Limb (tissue), 2 donors: ENCODE data around the gene FEZF2.

Source experiments
- DNase-seq, 2 donors: peaks; one replicate each; pipeline ENCODE4 v3.0.0-alpha.2; 2016; ENCODE audit errors: extremely low spot score in 2 of 2

FEZF2 gene

DNA sequence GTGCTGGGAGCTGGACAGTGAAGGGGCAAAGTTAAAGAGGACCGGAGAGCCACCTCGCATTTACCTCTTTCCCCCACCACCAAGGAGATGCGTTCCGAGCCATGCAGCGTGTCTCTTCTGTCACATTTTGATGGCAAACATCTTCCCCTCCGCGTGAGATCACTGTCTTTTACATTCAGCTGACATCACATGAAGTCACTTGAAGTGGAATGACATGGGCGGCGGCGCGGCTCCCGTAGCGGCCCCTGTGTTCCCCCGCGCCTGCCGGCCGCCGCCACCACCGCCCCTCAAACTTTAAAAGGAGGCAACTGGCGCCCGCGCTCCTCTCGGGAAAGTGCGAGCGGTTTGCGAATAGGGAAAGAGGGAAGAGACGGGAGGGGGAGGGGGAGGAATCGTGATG lies at the start of gene FEZF2:
Gene FEZF2, minus strand, starts transcription at position 336 of the 400 bp plus-strand sequence. CDS start 682 bp downstream, outside the sequence.
- no peak for DNase-seq

DNA sequence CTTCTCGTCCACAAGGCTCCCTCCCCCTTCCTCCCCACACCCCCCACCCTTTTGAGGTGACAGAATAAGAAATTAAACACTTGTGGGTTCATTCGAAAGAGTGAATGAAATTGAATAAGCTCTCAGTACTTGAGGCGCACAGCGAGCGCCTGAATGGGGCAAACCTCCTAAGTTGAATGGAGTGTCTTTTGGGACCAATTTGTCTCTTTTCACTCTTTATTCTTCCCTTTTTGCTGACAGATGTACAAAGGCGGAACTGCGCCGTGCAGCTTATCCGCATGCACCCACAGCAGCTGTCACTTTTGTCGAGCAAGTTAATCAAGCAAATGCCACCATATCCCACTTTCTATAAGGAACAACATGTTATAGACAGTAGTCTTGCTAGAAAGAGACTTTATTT lies 47.9 kb upstream of the FEZF2 start:
- no peak for DNase-seq

DNA sequence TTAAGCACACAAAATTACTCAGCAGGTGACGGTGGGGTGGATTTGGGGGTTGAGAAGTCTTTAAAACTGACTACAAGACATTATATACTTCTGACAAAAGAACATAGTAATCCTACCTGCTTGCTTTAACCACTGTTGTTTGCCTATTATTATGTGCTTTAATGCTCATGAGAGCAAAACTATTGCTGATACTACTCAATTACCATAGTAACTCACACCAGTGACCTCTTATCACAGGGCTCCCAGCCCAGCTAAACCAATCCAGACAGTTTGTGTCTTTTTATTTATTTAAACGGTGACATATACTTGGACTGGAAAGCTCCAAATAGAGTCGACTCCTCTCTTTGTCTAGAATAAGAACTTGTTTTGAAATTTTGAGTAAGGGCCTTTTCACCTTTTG lies 42.8 kb upstream of the FEZF2 start:
- DNase-seq: no peak

DNA sequence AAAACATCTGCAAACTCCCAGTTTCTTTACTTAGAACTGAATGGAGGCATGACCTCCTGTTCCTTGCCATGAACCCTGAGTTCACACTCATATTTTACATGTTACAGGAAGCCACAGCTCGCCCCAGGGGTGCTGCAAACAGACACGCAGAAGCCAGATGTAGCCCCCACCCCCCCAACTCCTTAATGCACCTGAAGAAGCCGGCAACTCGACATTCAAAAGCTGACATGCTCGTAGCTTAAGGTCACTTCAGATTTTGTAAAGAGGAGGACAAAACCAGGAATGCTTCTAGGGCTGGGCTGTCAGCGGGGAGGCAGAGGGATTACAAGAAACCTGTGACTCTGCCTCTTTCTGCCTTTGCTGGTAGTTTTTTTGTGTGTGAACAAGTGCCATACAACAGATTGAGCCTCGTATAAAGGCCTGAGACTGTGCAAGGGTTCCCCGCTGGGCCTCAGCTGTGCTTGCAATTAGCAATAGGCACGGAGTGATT lies 42.0 kb upstream of the FEZF2 start:
- peak in 1 of 2 donors; percentile 46 for DNase-seq

DNA sequence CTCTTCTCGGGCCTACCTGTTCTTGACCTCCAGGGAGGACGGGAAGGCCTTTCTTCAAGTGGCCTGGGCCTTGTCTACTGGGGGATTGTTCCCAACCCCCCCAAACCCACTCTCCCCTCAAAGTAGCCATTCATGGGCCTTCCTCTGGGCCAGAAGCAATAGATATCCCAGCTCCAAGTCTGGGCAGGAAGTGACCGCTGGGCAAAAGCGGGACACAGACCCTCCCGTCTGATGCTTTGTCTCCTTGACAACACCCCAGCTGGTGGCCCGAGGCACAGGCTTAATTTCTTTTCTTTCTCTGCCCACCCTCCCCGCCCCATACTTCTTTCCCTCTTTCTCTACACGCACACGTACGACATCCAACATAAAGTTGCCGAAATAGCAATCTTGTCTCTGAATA lies 41.4 kb upstream of the FEZF2 start:
- DNase-seq: peak in 1 of 2 donors; percentile 34

DNA sequence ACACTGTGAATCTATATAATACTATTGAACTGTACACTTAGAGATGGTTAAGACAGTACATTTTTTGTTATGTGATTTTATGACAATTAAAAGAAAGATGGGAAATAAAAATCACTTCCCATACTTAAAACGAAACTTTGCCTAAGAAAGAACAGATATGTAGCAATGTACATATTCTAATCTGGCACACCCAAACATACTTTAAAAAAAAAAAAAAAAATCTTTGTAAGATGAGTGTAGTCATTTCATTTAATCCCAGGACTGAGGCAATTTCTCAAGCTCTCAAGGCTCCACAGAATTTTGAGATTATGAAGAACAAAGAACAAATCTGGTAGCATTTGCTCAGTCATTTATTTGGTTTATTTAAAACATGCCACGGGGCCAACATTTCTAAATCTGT lies 40.3 kb upstream of the FEZF2 start:
- no peak for DNase-seq

DNA sequence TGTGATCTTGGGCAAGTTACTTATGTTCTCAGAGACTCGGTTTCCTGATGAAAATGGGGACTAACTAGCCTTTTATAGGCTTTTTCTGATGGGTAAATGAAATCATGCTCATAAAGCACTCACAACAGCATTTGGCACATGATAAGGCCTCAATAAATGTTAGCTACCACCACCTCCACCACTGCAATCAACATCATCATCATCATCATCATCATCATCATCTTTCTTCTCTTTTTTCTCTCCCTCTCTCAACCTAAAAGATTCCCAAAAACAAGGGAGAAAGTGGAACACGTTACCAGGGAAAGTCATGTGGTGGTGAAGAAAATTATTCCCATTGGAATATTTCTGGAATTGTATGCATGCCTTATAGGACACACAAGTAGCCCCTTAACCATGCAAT lies 33.6 kb upstream of the FEZF2 start:
- no peak for DNase-seq

DNA sequence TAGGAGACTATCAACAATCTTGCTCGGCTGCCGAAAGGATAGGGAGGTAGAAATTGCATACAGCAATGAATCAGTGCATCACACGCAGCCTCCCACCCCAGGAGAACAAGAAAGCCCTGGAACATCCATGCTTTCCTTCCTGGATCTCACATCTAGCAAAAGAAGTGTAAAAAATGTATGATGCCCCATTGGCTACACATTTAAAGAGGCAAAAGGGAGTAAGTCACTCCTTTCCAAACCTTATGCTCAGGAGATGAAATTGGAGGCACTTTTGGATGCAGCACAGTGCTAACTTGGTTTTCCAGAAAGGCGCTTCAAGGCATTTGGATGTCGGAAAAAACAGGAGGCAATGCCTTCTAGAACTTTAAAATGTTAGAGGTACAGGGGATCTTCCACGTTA lies 32.2 kb upstream of the FEZF2 start:
- no peak for DNase-seq

DNA sequence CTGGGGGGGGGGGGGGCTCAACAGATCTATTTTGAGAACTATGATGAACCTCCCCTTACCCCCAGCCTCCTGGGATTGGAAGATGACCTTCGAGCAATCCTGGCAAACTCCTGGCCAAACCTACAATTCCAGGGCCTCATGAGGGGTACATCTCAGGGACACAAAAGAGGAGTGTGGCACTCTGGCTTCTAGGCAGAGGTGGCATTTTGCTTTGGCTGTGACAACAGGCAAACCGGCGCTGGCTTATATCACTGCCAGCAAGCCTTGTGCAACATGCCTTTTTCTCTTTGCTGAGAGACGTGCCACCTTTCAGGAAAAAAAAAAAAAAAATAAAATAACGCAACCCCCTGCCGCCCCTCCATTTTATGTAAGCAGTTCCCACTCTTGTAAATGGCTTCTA lies 31.8 kb upstream of the FEZF2 start:
- DNase-seq: no peak

DNA sequence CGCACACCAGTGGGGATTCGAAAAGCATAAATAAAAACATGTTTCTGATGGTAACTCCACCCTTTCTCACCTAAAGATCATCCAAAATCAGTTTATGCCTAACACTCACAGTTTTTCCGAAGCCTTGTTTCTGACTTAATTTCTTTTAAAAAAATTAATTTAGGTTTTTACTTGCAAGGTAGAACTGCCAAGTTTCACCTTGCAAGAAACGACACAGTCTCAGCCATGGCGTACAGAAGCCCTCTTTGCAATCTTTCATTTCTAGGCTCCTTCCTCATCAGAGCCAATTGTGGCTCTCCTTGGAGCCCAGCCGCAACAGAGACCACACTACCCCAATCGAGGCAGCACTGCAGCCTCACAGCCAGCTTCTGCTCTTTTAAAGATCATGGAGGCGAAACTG lies 31.0 kb upstream of the FEZF2 start:
- DNase-seq: no peak

DNA sequence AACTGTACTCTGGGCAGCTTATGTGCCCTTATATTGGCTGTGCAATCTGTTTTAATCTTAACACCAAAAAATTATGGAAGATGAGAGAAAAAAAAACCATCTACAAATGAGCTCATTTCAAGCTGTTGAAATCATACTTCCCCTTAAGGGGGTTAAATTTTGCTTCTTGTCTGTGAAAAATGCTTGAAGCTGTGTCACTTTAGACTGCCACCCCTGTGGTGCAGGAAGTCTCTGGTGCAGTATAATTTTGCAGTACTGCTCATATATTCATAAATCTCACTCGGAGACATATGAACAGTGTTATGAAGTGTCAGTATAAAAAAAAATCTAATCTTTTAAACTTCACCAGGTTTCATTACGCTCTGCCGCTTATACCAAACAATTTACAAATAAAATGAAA lies 30.4 kb upstream of the FEZF2 start:
- no peak for DNase-seq

DNA sequence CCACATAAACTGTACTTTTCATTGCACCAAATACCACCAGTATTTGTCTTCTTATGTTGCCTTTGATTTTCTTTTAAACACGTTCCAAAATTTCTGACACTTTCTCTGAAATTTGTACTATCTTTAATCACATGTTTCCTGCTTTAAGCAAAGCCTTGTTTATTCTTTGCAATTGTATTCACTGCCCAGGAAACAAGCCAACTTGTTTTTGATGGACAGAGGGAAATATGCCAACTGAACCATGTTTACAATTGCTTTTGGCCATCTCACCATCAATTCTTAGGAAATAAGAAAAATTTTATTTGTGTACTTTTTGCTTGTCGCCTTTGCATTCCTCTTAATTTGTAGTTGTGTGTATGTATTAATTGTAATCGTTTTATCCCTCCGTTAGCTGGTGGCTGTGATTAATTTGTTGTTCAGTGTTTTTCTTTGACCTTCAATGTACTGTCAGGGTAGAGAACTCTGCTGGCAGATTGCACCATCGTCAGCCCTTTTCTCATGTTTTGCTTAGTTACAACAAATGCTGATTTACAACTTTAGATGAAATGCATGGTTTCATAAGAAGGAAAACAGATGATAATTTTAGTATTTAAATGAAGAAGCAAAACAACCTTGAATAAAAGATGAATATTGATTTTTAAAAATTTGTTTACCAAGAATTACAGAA lies 19.4 kb upstream of the FEZF2 start:
- DNase-seq: no peak

DNA sequence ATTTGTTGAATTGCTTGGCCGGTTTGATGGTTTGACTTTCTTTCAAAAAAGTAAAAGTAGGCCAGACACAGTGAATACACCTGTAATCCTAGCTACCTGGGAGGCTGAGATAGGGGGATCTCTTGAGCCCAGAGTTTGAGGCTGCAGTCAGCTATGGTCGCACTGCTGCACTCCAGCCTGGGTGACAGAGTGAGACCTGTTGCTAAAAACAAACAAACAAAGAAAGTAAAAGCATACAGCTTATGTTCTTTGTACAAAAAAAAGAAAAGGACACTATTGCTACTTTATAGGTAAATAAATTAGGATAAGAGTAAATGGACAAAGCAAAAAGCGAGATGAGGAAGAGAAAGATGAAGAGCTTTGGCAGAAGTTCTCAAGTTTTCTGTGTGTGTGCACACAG lies 13.9 kb upstream of the FEZF2 start:
- DNase-seq: no peak

DNA sequence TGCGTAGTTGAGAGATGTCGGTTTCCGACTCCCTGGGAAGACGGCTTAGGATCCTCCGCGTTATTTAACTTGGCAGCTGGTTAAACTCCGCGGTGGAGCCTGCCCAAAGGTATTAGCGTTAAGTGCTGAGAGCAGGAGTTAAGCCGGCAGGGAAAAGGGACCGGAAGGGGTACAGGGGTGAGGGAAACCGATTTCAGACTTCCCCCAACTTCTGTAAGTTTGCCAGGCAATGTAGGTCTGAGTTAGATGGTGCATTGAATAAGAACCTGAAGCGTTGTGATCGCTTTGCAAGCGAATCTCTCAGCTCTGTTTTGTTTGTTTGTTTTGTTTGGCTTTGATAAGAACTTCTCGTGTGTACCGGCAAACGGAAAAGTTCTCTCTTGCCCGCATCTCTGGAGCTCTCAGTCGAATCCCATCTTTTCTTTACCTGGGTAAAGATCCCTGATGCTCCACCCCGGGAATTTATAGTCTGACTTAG lies 6.0 kb upstream of the FEZF2 start:
- peak in 1 of 2 donors; percentile 53 for DNase-seq

DNA sequence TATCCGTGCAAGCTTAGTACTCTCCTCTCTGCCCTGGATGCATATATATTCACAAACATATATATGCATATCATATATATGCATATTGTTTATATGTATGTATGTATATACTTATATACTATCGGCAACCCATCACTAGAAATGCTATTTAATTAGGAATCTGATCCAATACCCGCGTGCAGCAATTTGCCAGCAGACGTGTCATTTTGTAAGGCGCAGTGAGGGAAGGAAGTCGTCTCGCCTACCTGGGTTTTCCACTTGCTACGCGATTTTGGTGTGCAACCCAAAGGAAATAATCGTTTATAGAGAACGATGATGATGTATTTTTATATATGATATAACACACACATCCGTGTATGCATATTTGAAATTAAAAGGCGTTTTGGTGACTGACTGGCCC lies 5.6 kb upstream of the FEZF2 start:
- DNase-seq: no peak

DNA sequence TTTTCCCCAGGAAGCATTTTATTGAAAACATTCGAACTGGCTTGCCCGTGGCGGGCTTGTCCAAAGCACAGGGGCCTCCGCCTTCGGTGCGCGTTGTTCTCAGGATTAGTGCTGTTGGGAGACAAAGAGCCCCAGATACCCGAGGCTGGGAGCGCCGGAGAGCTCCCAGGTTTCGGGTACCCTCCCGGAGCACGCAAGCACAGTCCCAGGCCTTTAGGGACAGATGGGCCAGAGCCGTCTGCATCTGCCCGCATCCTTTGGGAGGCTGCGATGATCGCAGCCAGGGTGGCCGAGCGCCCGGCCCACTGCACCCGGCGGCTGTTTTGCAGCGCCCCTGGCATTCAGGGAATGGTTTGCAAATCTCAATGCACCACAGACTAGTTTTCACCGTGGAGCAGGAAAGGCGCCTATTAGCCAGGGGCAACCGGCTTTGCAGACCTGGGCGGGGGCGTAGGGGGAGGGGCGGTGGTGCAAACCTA lies 5.0 kb upstream of the FEZF2 start:
- DNase-seq: peak in 1 of 2 donors; percentile 62

DNA sequence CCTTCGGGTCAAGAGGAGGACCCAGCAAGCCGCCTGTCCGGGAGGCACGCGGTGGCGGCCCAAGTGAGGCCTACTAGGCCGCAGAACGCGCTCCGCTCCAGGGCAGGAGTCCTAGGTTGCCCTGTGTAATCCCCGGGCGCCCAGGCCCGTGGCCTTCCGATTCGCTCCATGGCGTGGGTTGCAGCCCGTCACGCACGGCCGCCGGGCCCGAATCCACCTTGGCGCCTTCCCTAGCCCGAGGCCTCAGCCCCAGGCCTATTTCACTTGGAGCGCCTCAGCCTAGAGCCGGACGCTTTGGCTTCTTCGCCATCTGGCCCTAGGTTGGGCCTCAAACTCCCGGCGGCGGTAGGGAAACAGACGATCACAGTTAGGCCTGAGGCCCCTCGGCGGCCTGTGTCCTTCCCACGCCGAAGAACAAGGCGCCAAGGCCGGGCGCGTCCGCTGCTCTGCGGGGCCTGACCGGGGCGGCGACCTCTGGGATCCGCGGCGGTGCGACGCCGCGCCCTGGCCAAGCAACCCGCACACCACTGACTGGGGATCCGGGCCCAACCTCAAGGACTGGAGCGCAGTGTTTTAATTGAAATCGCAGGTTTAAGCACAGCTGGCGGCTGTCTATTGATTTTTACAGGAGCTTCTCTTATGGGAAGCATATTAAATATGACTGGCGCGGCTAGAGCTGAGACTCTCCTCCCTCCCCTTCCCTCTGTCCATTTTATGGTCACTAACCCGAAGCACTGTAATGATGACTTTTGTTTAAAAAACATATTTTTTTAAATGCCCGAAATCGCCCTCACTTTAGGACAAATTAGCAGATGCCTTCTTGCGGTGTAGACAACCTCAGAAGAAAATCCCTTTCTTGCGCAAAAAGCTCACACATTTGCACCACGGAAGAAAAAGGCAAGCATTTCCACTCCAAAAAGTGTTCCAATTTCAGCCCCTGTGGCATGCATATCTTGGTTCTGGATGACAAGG lies 3.8 kb upstream of the FEZF2 start:
- peak in 1 of 2 donors; percentile 35 for DNase-seq

DNA sequence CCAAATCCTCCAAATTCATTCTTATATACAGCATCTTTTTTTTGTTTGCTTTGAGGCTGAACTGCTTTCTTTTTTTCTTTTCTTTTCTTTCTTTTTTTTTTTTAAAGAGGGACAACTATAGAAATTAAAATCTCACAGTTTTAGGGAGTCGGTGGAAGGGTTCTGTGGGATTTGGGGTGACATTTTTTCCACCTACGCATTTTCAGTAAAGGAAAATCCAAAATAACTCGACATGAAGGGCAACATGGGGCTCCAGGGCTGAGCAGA lies 3.0 kb upstream of the FEZF2 start:
- DNase-seq: no peak

DNA sequence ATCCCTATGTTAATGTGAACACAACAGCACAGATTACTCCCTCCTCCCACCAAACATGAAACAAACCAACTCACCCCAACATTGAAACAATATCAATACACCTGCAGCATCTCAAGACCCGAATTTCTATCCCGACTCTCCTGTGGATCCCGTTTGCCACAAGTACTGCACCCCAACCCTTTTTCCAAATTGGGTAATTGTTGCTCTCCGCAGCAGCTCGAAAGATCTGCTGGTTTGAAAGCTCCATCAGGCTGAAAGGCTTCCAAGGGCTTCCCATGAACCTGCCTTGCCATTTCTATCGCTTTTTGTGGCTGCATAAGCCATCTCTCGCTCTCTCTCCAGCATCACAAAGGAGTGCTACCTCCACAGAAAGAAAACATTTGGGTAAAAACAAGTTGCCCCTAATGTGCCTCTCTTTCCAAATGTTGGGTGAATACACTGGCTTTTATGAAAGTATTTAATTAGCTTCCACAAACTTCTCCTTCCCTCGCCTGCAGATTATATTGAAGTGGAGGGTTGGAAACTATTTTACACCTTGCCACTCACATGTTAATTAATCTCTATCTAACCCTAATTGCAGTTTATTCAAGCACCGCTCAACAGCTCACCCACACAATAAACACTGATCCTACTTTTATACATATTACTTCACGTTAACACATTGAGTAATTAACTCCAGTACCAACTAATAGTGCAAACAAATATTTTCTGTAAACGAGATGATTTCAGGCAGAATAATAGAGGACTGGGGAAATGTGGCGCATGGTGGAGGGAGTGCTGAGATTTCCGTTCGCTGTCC lies 2.5 kb upstream of the FEZF2 start:
- DNase-seq: no peak

DNA sequence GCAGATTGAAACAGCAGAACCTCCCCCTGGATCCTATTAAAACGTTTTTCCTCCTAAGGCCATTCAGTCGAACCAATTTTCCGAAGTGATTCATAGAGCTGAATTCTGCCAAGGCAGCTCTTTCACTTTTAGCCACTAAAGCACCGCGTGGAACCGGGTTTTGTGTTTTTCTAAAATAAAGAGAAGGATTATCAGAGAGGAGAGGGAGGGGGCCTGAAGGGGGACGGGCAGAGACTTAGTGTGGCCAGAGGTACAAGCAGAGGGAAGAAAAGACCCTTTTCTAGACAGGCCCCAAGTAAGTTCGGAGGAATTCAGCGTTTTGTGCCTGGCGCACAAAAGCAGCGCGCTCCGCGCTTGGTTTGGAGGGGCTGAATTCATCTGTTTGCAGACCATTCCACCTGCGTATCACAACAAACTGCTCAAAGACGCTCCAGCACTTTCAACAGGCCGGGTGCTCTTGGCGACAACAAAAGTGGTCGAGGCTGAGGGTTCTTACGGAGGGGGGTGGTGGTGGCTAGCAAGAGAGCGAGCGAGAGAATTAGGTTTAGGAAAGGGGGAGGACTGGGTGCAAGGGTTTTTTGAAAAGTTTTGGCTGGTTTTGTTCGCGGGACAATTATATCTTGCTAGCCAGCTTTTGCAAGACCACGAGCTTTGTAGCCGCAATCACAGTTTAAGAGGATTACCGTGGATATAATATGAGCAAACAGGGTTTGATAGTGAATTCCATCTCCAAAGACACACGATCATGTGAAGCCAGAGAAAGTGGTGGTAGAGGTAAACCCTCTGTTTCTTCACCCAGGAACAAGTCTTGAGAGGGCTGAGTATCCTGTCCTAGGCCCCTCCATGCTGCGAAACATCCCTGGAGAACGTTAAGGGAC lies 1.2 kb upstream of the FEZF2 start:
- peak in 1 of 2 donors; percentile 46 for DNase-seq
